ENCODE data around the gene LMTK3. TPM values are rescaled to one million over a fixed set of nuclear protein-coding genes. Genes with fewer than 3 reads are reported as not detected.

LMTK3 gene
- total and polyA plus RNA-seq, 2 of the 13 experiments (the other 11 are each of a cell fraction or from before 2014, with no cell fraction given) = 0.18 to 0.29 TPM

- TF ChIP-seq HNF1B (CRISPR knock-in tag; IDR thresholded peaks at IDR 0.05) (peak; percentile 77), DMAP1 (CRISPR knock-in tag; IDR thresholded peaks at IDR 0.05) (peak; percentile 89), E2F5 (CRISPR knock-in tag; conservative IDR thresholded peaks at IDR 0.05) (no peak), SNAPC4 (CRISPR knock-in tag; IDR thresholded peaks at IDR 0.05) (no peak), TRAFD1 (CRISPR knock-in tag; IDR thresholded peaks at IDR 0.05; ENCODE audit: borderline replicate concordance) (0 out of 2 replicates have a peak, but pooled peaks have one; percentile 56), ZBTB38 (CRISPR knock-in tag; IDR thresholded peaks at IDR 0.05) (peak; percentile 78), FOXA3 (CRISPR knock-in tag; IDR thresholded peaks at IDR 0.05) (peak; percentile 87), ZNF615 (CRISPR knock-in tag; IDR thresholded peaks at IDR 0.05; ENCODE audit: borderline replicate concordance) (no peak), STAT5B (CRISPR knock-in tag; IDR thresholded peaks at IDR 0.05) (no peak; the same call in 1 of the 2 replicates), CERS6 (CRISPR knock-in tag; IDR thresholded peaks at IDR 0.05) (no peak), KDM5A (IDR thresholded peaks at IDR 0.05; ENCODE audit: borderline replicate concordance, low read length) (no peak), SMARCE1 (IDR thresholded peaks at IDR 0.05; ENCODE audit: borderline replicate concordance) (no peak), SNAPC2 (CRISPR knock-in tag; IDR thresholded peaks at IDR 0.05) (no peak), HNRNPK (IDR thresholded peaks at IDR 0.05; ENCODE audit: low read depth, low read length, poor library complexity, severe bottlenecking) (no peak), ZNF446 (CRISPR knock-in tag; IDR thresholded peaks at IDR 0.05) (no peak), NONO (IDR thresholded peaks at IDR 0.05) (no peak), NONO (CRISPR knock-in tag; conservative IDR thresholded peaks at IDR 0.05) (peak; percentile 90), SMYD3 (CRISPR knock-in tag; IDR thresholded peaks at IDR 0.05) (no peak), ZNF3 (CRISPR knock-in tag; IDR thresholded peaks at IDR 0.05) (peak; percentile 82; the same call in 1 of the 2 replicates), MYNN (CRISPR knock-in tag; IDR thresholded peaks at IDR 0.05; ENCODE audit: low read depth) (no peak), ZNF251 (CRISPR knock-in tag; IDR thresholded peaks at IDR 0.05) (no peak)
Observed at GRCh38 chr19:48558018-48558684, 46.5 kb upstream of the LMTK3 start (continued).

All from HepG2 (cell line).